ENCODE measurements around the gene ATM.
"Not testable (repeated sequence)": the region's sequence is repeated elsewhere in the genome, so short reads cannot be mapped to it uniquely, and the experiment has no call there.

The ATM gene

GRCh38 chr11:108221371-108221770, 1.5 kb upstream of the ATM start:
- DNase-seq: peak; percentile 27

GRCh38 chr11:108221911-108222573, 825 bp upstream of the ATM start:
- DNase-seq: peak; percentile 62

- peak; percentile 68 for DNase-seq
Measured at GRCh38 chr11:108223348-108224149, 682 bp downstream of the ATM start.

- peak; percentile 14 for DNase-seq
Measured at GRCh38 chr11:108224366-108224765, 1.5 kb downstream of the ATM start.

GRCh38 chr11:108224911-108225786, 2.3 kb downstream of the ATM start:
- DNase-seq: peak; percentile 81

GRCh38 chr11:108226036-108226435, 3.2 kb downstream of the ATM start:
- peak; percentile 34 for DNase-seq

GRCh38 chr11:108228251-108228650, 5.4 kb downstream of the ATM start:
- no peak for DNase-seq

GRCh38 chr11:108233277-108233945, 10.5 kb downstream of the ATM start:
- DNase-seq: no peak

GRCh38 chr11:108235192-108235591, 12.3 kb downstream of the ATM start:
- no peak for DNase-seq

- DNase-seq: peak; percentile 21
Measured at GRCh38 chr11:108235633-108236032, 12.8 kb downstream of the ATM start.

- peak; percentile 53 for DNase-seq
Measured at GRCh38 chr11:108237058-108237481, 14.2 kb downstream of the ATM start.

- DNase-seq: peak; percentile 48
Measured at GRCh38 chr11:108239076-108239475, 16.2 kb downstream of the ATM start.

GRCh38 chr11:108241330-108242037, 18.6 kb downstream of the ATM start:
- peak; percentile 50 for DNase-seq

GRCh38 chr11:108242422-108242821, 19.6 kb downstream of the ATM start:
- DNase-seq: no peak

GRCh38 chr11:108246308-108246707, 23.4 kb downstream of the ATM start:
- DNase-seq: no peak

GRCh38 chr11:108246885-108247284, 24.0 kb downstream of the ATM start:
- no peak for DNase-seq

- DNase-seq: no peak
Measured at GRCh38 chr11:108253176-108253575, 30.3 kb downstream of the ATM start.

- no peak for DNase-seq
Measured at GRCh38 chr11:108269583-108269982, 46.7 kb downstream of the ATM start.

- not testable (repeated sequence) for DNase-seq
Measured at GRCh38 chr11:108276985-108277616, 54.2 kb downstream of the ATM start.

- DNase-seq: no peak
Measured at GRCh38 chr11:108278546-108278945, 55.7 kb downstream of the ATM start.

GRCh38 chr11:108278954-108279353, 56.1 kb downstream of the ATM start:
- DNase-seq: no peak

GRCh38 chr11:108286370-108286769, 63.5 kb downstream of the ATM start:
- peak; percentile 5 for DNase-seq
